HG02571 (cell line): ENCODE data around the gene CAB39L.

Source experiments
- ATAC-seq: cut with Tn5 transposase; IDR thresholded peaks from one replicate; pipeline ENCODE4 v1.9.1; 2021; ENCODE audit warnings: mild to moderate bottlenecking, moderate library complexity; ENCODE audit not compliant: unreplicated experiment

The CAB39L gene

DNA sequence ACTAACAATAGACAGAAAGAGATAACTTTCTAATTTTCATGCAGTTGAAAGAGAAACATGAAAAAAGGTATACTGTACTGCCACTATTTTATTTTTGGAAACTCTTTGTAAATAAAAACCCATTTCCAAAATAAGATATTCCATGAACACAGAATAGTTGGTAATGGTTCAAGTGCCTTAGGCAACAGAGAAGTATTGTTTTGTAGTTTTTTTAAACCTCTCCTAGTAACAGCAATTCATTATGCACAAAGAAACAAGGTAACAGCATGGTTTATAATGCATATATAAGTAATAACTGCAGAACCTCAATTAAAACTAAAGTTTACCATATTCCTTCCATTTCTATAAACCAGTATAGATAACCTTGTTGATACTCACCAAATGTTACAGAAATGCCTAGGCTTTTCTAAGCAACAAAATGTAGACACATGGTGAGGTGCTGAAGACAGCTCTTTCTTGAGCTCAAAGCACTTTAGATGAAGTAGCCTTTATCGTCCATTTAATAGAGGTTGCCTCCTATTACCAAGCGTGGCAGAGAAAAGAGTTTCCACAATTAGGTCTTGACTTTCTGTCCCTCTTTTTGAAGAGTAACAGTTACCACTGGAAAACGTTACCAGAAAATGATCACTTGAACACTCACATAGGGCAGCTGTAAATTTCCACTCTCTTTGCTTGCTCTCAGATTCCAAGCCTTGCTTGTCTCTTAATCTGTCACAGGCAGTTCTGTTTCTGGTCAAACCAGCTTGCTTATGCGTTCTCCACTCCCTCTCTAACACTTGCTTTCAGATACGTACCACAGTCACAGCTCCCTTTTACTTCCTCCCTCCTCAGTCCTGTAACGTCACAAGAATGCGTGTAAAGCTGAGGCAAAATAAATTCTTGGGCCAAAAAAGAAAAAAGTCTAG is 42.9 kb downstream of the CAB39L start:
- no peak for ATAC-seq

DNA sequence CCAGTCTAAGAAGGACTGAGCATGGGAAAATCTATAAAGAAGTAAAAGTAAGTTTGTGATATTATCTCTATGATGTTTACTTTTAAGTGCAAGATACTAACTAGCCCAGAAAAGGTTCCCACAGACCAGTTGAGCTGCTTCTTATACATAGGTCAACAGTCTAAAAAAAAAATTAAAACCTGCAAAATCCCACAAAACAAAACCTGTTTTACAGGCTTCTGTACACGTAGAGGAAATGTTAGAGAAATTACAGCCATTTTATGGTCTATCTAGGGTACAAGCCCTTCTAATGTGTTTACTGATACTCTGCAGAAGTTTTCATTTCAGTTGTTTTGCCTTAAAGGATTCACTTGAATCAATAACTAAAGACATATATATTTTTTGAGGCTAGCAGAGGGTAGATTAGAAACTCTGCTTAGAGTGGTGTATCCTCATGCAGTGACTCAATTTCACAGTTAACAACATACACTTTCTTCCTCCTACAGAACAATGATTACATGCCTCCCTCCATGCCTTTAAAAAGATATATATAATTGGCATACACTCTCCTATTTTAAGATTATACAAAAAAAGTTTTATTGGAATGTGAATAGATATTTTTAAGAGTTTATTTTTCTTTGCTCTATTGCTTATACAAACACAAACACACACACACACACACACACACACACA is 43.9 kb downstream of the CAB39L start:
- no peak for ATAC-seq

DNA sequence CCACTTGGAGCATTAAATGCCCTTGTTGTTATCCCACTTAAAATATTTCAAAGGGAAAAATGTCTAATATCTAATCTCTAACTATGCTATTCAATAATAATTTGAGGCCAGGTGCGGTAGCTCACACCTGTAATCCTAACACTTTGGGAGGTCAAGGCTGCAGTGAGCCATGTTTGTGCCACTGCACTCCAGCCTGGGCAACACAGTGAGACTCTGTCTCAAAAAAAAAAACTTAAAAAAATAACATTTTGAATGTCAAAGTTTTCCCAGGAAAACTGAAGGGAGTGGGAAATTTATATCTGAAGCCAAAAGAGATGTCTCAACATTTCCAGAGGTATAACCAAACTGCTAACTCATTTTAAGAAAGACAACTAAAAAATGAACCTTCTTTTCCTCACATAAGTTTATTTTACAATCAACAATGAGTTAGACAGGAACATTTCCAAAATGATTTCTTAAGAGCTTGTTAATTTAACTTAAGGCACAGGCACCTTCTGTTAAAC is 47.9 kb downstream of the CAB39L start:
- no peak for ATAC-seq

DNA sequence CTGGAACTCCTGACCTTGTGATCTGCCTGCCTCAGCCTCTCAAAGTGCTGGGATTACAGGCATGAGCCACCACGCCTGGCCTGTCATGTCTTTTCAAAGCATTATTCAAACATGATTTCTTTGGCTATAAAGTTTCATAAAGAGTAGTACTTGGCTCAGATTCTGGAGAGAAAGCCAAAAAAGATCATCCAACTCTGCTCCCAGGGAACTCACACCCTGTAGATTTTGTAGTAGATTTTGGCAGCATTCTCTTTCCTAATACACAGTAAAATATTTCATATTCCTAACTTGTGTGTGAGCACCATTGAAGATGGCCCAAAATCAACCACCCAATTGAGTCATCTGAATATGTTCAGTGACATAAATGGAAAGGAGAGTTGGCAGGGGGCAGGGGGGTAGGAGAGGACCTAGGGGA is 48.4 kb downstream of the CAB39L start:
- no peak for ATAC-seq

DNA sequence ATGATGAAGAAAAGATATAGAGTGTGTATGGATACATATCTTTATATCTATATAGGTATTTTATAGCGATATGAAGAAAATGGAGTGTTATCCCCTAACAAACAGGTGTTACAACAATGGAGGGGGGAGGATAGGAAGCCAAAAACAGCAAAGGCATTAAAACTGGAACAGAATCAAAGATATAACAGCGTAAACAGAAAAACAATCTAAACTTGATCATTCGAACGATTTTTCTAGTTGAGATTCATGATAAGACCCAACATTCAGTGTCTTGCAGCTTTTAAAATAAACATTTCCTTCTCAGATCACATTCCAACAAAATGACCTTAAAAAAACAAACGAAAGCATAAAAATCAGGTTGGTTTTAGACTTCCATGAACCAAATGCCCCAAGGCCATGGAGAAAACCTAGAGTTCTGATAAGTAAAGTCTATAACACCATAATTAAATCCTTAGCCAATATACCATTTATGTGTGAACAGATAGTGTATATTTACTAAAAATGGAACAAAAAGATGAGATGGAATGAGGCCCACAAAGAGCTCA is 55.7 kb downstream of the CAB39L start:
- no peak for ATAC-seq

DNA sequence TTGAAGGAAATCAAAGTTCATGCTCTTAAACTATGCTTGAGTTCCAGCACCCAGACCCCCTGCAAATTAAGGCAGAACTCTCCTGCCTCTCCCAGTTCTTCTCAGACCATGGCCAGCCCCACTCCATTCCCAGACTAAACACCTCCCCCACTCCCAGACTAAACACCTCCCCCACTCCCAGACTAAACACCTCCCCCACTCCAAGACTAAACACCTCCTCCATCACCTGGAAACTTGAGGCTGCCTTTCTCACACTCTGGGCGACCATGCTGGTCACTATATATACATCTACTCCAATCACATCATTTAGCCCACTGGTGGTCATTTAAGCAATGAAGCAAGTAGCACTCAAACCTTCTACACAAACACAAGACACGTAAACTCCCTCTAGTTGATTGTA is 57.2 kb downstream of the CAB39L start:
- no peak for ATAC-seq

DNA sequence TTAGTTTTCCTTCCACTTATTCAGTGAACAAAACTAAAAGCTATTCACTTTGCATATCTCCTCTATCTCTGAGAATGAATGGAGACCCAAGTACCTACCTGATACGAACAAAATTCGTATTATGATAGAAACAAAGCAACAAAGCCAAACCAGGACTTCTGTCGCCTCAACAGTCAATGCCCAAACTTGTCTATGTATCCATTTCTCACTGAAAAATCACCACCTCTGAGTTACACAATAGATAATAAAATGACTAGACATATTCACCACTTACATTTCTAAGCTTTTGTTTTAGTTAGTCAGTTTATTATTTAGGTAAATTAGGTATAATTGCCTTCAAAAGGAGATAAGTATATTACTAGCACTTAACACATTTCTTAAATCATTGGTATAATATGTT is 67.7 kb downstream of the CAB39L start:
- ATAC-seq = no peak

DNA sequence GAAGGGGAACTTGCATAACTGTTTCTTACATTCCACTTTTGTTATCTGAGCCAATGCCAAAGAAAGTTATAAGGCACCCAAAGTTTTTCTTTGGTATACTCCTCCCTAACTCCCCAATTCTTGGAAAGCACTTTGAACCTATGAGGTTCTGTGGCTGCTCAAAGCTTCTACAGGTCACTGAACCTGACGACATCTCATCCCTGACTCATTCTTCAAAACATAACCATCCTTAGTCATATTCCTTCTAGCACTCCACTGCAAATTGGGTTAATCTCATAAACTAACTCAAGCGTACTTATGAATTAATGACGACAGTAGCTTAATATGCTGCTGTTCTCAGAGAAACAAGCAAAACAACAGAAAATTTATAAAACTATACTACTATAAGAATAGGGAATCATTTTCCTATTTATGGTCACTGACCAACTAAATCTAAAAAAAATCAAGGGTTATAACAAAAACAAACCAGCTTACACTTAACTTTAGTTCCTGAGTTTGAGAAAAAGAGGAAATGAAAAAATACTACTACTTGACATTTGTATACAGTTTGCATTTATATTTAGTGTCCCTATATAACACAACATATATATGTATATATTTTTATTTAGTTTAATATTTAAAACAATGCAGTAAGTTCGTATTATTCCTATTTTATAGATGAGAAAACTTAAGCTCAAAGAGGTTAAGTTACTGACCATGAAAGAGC is 69.1 kb downstream of the CAB39L start:
- no peak for ATAC-seq

DNA sequence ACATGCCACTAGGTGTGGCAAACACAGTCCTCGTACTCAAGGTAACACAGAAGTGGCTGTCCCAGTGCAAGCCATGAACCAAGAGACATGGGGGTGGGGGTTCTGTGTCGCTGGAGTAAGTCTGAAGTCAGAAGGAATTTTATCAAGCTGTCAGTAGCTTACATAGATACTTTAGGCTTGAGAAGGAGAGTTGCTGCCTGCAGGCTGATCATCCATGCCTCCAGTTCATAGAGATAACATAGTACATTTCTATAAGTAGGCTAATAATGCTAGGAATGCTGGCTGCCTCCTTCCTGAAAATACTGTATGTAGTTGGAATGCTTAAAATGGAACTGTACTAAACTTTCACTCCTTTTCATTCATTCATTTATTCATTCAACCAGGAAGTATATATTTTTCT is 70.1 kb downstream of the CAB39L start:
- no peak for ATAC-seq

DNA sequence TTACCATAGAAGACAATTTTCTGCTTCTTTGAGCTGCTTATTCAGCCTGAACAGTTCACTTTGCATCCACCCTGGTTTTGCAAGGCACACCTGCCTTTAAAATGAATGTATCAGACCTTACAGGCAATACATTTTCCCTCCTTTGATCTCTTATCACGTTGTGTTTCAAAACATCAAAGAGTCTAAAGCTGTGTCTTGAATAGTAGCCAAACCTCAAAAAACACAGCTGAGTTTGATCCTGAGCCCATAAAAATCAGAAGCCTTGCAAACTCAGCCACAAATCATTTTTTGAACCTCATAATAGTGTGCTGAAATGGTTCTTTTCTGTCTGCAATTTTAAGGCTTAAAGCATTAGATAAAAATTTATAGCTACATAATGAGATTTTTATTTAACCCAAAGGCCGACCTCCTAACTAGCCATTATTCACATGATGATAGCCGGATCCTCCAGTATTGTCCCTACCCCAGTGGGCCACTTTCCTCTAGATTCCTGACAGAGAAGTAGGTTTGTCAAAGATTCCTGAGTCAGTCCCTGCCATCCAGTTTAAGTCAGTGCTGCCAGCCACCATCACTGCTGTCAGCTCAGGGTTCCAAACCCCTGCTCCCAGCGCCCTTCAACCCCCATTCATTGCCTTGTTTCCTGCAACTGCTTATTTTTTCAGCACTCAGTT is 71.8 kb downstream of the CAB39L start:
- no peak for ATAC-seq

DNA sequence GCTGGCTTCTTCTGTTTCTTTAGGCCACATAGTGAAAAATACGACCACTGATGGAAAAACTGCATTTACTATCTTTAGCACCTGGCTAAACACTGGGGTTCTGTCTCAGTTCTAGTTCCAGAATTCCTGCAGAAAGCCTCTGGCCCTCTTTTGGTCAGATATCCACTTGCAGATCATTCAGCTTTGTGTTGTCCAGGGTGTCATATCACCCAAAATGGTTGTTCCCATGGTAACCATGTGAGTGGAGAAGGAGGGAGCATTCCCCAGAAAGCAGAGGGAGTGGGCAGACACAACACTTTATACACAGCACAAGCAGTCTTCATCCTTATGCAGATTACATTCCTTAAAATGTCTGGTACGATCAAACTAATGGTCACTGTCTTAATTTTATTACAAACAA is 73.5 kb downstream of the CAB39L start:
- no peak for ATAC-seq

DNA sequence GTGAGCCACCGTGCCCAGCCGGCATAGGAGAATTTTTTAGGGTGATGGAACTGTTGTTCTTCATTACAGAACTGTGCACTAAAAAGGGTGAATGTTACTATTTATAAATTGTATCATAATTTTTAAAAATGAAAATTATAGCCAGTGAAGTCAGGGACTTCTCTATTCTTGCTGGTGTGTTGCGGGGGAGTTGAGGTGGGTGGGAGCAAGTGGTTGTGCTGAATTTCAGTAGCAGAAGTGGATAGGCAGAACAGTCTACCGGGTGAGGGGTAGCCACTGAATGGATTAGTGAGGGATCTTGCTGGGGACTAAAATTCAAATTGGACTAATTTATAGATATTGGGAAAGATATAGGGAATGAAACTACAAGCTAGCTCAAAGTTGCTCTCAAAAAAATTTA is 74.0 kb downstream of the CAB39L start:
- no peak for ATAC-seq

DNA sequence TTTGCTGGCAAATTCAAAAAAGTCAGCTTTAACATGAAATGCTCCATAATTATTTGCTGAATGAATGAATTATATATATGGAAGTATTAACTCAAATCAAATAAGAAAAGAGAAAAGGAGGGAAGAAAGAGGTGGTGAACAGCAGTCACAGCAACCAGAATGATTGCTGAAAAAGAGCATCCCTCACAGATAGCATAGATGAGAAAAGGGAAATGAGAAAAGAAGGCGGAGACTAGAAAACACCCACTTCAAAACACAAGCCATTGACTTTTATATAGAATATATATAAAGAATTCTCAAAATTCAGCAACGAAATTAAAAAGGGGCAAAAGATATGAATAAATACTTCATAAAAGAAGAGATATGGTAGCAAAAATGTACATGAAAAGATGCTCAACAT is 75.2 kb downstream of the CAB39L start:
- no peak for ATAC-seq

DNA sequence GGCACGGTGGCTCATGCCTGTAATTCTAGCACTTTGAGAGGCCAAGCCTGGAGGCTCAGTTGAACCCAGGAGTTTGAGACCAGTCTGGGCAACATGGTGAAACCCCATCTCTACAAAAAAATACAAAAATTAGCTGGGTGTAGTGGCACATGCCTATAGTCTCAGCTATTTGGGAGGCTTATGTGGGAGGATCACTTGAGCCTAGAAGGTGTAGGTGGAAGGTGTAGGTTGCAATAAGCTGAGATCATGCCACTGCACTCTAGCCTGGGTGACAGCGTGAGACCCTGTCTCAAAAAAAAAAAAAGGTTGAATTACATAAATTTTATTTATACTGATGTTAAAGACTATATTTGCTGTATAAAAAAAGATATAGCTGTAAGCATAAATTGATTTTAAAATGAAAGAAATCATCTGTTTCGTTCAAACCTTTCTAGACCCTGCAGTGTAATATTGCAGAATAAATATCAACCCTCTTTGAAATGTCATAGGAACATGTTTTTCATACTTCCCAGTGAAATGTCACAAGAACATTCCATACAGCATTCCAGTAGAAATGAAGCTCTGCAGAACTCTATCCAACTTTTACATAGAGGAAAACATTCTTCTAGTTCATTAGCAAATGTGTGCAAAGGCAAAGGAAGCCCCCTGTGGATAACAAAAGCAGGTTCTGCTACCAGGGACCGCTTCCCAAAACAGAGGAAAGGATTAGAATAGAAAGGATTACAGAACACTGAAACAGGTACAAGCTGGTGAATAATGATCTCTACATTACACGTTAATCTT is 76.0 kb downstream of the CAB39L start:
- no peak for ATAC-seq

DNA sequence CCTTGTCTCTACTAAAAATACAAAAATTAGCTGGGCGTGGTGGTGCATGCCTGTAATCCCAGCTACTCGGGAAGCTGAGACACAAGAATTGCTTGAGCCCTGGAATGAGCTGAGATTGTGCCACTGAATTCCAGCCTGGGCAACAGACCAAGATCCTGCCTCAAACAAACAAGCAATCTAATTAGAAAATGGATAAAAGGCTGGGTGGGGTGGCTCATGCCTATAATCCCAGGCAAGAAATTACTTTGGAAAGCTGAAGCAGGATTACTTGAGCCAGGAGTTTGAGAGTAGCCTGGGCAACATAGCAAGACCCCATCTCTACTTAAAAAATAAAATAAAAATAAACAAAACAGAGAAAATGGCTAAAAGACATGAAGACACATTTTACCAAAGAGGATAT is 77.0 kb downstream of the CAB39L start:
- ATAC-seq = no peak

DNA sequence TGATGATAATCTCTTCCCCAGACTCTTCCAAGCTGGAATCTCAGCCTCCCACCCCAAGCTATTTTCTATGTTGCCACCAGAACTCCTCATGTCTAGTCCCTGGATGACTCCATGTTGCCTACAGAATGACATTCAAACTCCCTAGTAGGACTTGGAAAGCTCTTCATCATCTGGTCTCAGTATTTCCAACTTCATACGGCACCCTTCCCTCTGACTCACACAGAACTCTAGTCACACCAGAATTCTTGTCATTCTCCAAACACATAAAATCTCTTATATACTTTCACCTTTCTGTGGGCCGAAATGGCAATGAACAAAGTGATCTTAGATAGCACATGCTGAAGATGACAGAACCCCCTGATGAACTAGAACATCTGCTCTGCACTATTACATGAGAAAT is 86.2 kb downstream of the CAB39L start:
- no peak for ATAC-seq

DNA sequence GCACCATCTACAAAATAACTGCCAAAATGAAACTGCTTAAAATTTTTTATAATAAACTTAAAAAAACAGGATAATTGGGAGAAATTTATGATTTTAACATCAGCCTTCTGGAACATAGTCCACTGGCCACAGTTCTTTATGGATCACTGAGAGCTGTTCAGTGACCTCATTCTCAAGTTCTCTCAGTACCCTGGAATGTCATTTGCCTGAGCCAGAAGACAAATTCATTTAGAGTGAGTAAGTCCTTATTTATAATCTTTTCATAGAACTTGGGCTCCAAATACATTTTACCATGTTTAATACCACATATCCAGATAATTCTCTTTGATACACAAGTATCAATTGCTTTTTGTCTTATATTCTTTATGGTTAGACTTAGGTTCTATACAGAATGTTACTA is 87.6 kb downstream of the CAB39L start:
- no peak for ATAC-seq

DNA sequence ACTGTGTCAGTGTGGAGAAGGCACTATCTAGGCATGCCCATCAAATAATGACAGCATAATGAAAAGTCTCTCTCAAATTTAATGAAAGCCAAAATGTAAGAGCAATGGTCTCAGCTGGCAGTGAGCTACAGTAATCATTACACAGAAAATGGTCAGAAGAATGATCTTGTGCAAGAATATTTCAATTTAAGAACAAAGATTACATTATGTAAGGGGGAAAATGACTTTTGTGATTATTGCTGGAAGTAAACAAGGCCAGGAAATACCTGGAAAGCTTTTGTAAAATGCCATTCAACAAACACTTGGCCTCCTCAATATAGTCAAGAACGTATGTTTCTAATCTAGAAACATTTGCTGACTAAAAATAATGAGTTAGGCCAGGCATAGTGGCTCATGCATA is 89.1 kb downstream of the CAB39L start:
- no peak for ATAC-seq

DNA sequence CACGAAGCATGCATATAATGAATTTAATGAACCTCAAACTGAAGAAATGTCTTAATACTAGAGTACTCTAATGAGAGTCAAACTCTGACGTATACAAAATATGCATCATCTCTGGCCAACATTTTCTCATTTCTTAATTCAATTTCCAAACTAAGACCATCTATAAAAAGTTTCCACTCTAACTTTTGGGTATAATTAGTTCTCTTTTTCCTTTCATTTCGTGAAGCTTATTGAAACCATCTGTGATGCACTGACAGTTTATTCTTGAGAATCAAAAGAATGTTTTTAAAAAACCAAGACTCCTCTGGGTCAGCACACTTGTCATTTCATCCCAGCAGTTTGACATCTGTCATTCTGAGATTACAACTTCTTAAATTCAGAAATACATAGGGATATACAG is 90.0 kb downstream of the CAB39L start:
- no peak for ATAC-seq

DNA sequence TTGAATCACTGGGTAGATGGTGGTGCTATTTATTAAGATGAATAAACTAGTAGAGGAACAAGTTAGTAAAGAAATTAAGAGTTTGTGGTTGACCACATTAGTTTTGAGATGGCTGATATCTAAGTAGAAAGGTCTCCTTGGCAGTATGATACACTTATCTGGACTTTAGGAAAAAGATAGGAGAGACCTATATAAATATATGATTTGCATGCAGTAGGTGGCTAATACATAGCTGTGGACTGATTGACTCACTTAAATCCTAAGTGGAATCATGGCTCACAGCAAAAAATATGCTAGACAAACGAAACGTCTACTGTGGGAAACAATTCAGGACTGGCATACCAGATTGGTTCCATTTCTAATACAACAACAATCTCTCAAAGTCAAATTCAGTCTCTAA is 92.0 kb downstream of the CAB39L start:
- ATAC-seq = no peak
